CD4-positive, alpha-beta T cell treated with Interleukin-2 at 100 ng/mL for 4 hours (primary cell): Measurements from ENCODE around the gene CALCA.

Experiments used
- DNase-seq: peaks from one replicate; pipeline ENCODE4 v3.0.0-alpha.2; 2020; ENCODE audit warnings: low spot score

Gene CALCA

DNA sequence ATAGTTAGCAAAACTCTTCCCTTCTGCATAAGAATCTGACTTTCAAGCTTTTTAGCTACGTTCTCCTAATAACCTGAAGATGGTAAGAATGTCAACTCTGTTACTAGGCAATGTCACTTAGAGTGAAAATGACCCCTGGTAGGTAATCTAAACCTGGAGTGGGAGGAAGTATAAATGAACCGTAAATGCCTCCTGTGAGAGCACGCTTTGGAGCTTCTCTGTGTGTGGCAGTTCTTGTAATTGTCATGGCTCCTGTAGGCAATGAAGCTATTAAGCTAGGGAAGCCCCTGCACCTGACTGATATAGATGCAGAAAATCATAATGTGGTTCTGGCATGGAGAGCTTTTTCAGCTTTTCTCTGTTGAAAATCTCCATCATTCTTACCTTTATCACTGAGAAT is 29.4 kb downstream of the CALCA start:
- no peak for DNase-seq

DNA sequence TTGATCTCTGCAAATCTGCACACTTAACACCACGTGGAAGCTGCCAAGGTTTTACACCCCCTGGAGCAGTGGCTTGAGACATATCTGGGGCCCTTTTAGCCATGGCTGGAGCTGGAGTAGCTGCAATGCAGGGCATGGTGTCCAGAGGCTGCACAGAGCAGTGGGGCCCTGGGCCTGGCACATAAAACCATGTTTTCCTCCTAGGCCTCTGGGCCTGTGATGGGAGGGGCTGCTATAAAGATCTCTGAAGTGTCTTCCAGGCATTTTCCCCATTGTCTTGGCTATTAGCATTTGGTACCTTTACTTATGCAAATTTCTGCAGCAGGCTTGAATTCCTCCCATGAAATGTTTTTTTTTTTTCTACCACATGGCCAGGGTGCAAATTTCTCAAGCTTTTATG is 33.2 kb downstream of the CALCA start:
- DNase-seq = no peak

DNA sequence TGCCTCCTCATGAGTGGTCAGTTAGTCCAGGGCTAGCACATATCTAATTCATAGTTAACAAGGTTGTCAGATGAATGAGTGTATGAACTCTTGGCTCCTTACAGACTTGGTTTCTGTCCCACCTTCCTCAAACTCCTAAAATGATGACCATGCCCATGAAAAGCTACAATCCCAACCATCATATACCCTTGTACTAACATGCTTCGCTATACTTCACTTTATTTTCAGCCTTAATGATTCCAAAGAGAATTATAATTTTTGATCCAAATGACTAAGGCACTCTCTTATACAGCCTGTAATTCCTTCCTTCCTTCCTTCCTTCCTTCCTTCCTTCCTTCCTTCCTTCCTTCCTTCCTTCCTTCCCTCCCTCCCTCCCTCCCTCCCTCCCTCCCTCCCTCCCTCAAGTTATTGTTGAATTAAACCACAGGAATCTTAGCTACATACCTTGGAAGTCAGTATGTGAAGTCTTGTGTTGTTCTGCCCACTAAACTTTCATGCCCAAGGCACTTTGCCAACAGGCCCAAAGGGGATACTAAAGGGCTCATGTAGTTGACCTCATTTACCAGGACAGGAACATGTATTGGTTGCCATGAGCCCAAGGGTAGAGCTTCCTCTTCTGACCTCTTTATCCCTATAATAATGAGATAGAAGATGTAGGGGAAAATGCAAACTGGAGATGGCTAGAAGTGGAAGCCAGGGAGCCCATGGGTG is 37.4 kb downstream of the CALCA start:
- DNase-seq = no peak

DNA sequence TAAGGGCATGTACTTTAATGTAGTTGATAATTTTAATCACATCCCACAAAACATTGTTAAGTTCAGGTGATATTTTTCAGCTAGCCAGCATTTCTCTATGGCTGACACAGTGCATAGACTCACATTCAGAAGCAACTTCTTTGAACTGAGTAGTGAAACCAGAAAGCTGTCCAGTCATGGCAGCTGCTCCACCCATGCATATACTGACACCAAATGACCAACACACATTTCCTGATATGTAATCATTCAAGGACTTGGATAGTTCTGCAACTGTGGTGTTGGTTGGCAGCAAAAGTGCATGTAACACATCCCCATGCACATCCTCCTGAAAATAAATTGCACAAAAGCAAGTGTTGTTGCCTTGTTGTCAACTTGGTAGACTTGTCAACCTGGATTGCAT is 39.7 kb downstream of the CALCA start:
- no peak for DNase-seq

DNA sequence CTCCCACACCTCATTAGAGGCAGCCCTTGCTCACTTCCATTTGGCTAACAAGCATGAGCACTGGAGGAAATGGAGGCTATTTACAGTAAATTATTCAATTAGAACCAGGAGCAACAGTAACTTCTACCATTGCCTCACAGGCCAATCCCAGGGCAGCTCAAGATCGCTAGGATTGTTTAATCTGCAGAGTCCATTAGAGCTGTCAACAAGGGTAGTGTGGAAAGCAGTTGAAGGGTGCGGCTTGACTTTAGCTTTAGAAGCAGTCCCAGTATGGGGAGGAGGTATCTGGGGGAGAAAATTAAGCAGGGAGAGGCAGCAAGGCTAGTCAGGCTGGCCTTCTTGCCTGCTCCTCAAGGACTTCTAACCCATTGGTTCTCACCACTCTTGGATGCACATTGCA is 41.8 kb downstream of the CALCA start:
- DNase-seq = no peak

DNA sequence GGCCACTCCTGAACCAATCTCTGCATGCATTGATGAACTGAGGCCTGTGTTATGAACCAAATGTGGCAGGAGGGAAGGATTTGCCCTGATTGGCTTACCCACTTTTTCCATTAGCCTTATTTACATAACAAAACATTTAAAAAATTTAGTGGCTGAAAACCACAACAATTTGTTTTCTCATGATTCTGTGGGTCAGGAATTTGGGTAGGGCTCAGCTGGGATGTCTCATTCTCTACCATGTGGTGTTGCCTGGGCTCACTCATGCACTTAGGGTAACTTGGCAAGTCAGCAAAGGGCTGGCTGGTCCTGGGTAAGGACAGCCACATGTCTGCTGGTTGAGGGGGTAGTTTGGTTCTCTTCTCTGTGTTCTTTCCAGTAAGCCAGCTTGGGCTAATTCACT is 45.0 kb downstream of the CALCA start:
- no peak for DNase-seq

DNA sequence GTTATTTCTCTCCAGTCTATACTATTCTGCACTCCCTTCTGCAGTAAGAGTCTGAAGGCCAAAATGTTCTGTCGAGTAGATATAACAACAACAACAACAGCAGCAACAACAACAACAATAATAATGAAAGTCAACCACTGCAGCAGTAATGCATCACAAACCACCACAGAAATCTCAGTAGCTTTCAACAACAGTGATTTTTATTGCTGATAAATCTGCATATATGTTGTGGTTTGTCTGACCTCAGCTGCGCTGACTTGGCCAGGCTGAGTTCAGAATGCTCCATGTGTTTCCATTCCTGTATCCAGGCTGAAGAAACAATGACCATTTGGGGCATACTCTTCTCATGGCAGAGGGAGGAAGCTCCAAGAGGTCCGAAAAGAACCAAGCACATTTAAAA is 47.8 kb downstream of the CALCA start:
- no peak for DNase-seq
